BJ (cell line): Measurements from ENCODE around the gene PRRT1B. TPM values are rescaled to one million over a fixed set of nuclear protein-coding genes. Genes with fewer than 3 reads are reported as not detected.

Source experiments
- CTCF ChIA-PET: fragments of 350-600 bp; formaldehyde crosslinking; extraction: SDS; loops from one replicate; lab custom pipeline; 2021; ENCODE audit warnings: antibody characterized with exemption, inconsistent platforms; lab: Yijun Ruan, JAX
- POLR2A ChIA-PET: fragments of 300-600 bp; sonication (Branson Sonifier 250); formaldehyde crosslinking; extraction: SDS; loops from one replicate; lab custom pipeline; 2021; ENCODE audit warnings: antibody characterized with exemption; lab: Charles Lee
- DNase-seq: peaks from one replicate; pipeline ENCODE4 v3.0.0-alpha.2; 2011; ENCODE audit warnings: low read depth
- H3K27me3 ChIP-seq: 2 replicates; pipeline ENCODE4 v1.6.0; 2011; ENCODE audit warnings: low read length; ENCODE audit not compliant: control insufficient read depth, insufficient read depth
- H3K36me3 ChIP-seq: 2 replicates; pipeline ENCODE4 v1.5.1; 2011; ENCODE audit warnings: low read length; ENCODE audit not compliant: control insufficient read depth, insufficient read depth
- H3K4me3 ChIP-seq: 2 replicates; pipeline ENCODE4 v1.5.1; 2011; ENCODE audit warnings: low read depth, mild to moderate bottlenecking, control low read depth, low read length
- polyA plus RNA-seq: library from polyadenylated mRNA; depleted of rRNA; stranded (reverse); fragments of >200 nt; gene quantifications from 2 replicates; pipeline ENCODE4 v1.2.3, GENCODE V29; 2011
- TF ChIP-seq, protein P1 (sequence below): IDR thresholded peaks from 2 replicates; pipeline ENCODE4 v1.5.1; 2011; ENCODE audit warnings: low read depth, mild to moderate bottlenecking, control low read depth, inconsistent platforms, low read length, moderate library complexity; ENCODE audit not compliant: insufficient read depth

Gene PRRT1B
- polyA plus RNA-seq, 1 experiment, result not detected

DNA sequence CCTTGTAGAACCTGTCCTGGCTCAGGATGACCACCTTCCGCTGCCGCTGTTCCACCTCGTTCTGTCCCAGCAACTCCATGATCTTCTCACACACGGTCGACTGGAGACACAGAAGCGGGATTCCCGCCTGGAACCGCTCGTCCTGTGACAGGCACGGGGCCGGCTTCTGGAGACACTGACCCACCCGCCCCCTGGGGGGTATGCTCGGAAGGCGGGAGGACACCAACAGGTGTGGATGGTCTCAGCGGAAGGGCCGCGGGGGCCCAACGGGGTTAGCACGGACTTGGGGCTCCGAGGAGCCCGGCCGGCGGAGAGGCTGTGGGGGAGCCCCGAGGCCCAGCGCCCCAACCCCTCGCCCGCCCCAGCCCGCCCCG lies 14.8 kb upstream of the PRRT1B start:
- CTCF ChIA-PET, result interaction anchor here (0.6 kb wide), 1 partner anchor 1842 kb away, joined by 3 read pairs; no protein-coding TSS in a partner anchor
- no peak for DNase-seq

DNA sequence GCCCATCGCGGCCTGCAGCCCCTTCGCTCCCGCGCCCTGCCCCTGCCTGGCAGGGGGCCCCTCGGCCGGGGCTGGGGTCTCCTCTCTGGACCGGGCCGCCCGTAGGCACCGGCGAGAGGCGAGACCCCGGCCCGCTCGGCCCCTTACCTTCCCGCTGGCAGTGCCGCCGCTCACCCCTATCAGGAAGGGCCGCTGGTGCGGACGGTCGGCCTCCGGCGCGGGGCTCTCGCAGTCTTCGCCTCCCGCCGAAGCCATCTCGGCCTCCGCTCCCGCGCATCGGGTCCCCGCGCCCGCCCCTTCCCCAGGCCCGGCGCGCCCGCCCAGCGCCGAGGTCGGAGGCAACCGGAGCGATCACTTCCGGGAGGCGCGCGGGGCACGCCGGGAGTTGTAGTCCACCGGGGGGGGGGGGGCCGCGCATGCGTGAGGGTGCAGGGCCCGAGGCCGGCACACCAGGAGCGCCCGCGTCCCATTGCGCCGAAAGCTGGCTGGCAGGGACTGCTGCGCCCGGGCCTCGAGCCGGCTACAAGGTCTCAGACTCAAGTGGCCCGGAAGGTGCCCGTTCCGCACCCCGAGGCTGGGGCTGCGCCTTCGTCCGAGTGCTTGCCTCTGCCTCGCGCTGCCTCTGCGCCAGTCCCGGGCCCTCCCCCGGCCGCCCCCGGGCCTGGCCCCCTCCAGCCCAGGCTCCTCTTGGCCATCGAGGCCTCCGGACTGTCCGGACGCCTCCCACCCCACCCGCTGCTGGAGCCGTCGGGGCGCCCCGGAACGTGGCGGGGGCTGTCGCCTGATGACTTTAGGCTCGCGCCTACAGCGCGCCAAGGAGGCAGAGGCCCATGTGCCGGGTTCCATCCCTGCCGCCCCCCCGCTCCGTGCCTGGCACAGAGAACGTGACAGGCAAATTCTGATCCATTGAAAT lies 14.1 kb upstream of the PRRT1B start, which contains the start of gene UCK1:
Gene UCK1 (minus strand): TSS at position 344 of the 913 bp plus-strand sequence. CDS start 89 bp downstream, at position 255.
- no peak for DNase-seq
- POLR2A ChIA-PET, result no interaction called here
- Histone ChIP-seq H3K27me3 (no peaks in the 10 kb centered on the region), H3K4me3 (peak within 1 kb of the TSS; percentile 90), H3K36me3 (peaks cover 17% of the 10 kb centered on the region)
- CTCF ChIA-PET, result no interaction called here
- TF ChIP-seq, protein P1, sequence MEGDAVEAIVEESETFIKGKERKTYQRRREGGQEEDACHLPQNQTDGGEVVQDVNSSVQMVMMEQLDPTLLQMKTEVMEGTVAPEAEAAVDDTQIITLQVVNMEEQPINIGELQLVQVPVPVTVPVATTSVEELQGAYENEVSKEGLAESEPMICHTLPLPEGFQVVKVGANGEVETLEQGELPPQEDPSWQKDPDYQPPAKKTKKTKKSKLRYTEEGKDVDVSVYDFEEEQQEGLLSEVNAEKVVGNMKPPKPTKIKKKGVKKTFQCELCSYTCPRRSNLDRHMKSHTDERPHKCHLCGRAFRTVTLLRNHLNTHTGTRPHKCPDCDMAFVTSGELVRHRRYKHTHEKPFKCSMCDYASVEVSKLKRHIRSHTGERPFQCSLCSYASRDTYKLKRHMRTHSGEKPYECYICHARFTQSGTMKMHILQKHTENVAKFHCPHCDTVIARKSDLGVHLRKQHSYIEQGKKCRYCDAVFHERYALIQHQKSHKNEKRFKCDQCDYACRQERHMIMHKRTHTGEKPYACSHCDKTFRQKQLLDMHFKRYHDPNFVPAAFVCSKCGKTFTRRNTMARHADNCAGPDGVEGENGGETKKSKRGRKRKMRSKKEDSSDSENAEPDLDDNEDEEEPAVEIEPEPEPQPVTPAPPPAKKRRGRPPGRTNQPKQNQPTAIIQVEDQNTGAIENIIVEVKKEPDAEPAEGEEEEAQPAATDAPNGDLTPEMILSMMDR, result no peak

More for the DNA sequence above, 14.8 kb upstream of the PRRT1B start:
- TF ChIP-seq, protein P1, result peak; percentile 28; the same call in 1 of the 2 replicates
- POLR2A ChIA-PET, result no interaction called here
- H3K27me3 ChIP-seq, result no peaks in the 10 kb centered on the region
- peak overlapping the region; percentile 90 for H3K4me3 ChIP-seq
- H3K36me3 ChIP-seq, result peaks cover 19% of the 10 kb centered on the region

DNA sequence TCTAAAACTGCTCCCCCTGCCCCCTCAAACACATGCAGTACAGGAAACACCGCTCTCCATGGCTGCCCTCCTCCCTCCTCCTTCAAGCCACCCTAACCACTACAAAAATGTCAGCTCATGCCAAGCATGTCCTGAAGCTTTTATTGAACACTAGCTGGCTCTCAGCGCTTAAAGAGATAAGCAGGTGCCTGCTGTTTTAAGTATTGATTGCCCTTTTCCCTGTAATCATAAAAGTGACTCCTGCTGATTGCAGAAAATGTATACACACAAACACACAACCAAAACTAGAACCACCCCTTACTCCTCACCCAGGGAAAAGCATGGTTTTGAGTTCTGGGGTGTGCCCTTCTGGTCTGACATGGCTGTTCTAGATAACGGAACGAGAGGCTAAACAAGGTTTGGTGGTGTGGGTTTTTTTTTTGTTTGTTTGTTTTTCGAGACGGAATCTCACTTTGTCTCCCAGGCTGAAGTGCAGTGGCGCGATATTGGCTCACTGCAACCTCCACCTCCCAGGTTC lies 10.5 kb upstream of the PRRT1B start:
- TF ChIP-seq, protein P1, result no peak
- no peak for DNase-seq
- H3K27me3 ChIP-seq, result no peaks in the 10 kb centered on the region
- ChIA-PET CTCF (no interaction called here), POLR2A (no interaction called here)
- no peaks in the 10 kb centered on the region; the same call in 1 of the 2 replicates for H3K36me3 ChIP-seq
- H3K4me3 ChIP-seq, result no peak overlapping the region

DNA sequence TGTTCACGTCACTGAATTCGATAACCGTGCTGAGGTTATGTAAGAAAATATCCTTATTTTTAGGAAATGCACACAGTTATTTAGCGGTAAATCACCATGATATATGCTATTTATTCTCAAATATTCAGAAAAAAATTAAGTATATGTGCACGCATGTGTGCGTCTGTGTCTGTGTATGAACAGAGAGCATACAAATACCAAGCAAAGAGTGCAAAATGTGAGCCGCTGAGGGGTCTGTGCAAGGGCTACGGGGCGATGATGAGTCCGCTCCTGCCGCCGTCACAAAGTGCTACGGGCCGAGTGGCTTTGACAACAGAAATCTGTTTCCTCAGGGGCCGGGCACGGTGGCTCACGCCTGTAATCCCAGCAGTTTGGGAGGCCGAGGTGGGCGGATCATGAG lies 7.4 kb upstream of the PRRT1B start:
- Histone ChIP-seq H3K27me3 (0 out of 2 replicates have a peak, but pooled peaks cover 3% of the 10 kb centered on the region), H3K4me3 (no peak overlapping the region), H3K36me3 (no peaks in the 10 kb centered on the region)
- POLR2A ChIA-PET, result no interaction called here
- CTCF ChIA-PET, result no interaction called here
- TF ChIP-seq, protein P1, result no peak
- DNase-seq, result no peak

DNA sequence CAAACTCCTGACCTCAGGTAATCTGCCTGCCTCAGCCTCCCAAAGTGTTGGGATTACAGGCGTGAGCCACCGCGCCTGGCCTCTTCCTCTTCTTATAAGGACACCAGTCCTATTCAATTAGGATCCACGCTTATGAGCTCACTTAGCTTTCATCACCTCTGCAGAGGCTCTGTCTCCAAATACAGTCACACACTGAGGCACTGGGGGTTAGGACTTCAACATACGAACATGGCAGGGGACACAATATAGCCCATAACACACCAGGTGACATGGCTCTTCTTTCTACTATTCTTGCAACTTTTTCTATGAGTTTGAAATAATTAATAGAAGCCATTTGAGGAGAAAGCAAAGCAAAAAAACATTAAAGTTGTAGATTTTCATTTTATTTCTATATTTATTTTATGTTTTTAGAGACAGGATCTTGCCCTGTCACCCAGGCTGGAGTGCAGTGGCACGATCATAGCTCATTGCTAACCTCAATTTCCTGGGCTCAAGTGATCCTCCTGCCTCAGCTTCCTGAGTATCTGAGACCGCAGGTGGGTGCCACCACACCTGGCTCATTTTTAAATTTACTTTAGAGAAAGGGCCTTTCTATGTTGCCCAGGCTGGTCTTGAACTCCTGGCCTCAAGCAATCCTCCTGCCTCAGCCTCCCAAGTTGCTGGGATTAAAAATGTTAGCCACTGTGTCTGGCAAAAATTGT lies 6.0 kb upstream of the PRRT1B start:
- H3K36me3 ChIP-seq, result no peaks in the 10 kb centered on the region
- TF ChIP-seq, protein P1, result no peak
- CTCF ChIA-PET, result interaction anchor here (0.6 kb wide), 1 partner anchor 706 kb away, joined by 3 read pairs; no protein-coding TSS in a partner anchor
- no peak for DNase-seq
- POLR2A ChIA-PET, result no interaction called here
- peaks cover 5% of the 10 kb centered on the region for H3K27me3 ChIP-seq
- no peak overlapping the region for H3K4me3 ChIP-seq
